Right atrium auricular region (tissue), 2 donors: ENCODE data around the gene PAX6. TPM values are rescaled to one million over a fixed set of nuclear protein-coding genes. Genes with fewer than 3 reads are reported as not detected.

Experiments
- DNase-seq: peaks from one replicate; pipeline ENCODE4 v3.0.0-alpha.2; 2019; ENCODE audit warnings: low spot score
- H3K27ac ChIP-seq, 2 donors: fragments of 200-600 bp; sonication (generic); 1 replicate in 1 of 2; 2 replicates in 1 of 2; pipeline ENCODE4 v1.5.1; 2016 to 2019
- H3K27me3 ChIP-seq, 2 donors: fragments of 200-600 bp; sonication (generic); one replicate each; pipeline versions ENCODE4 v1.5.1 to v1.6.0; 2017 to 2019
- H3K36me3 ChIP-seq: fragments of 200-600 bp; sonication (generic); one replicate; pipeline ENCODE4 v1.5.1; 2016
- H3K4me1 ChIP-seq, 2 donors: fragments of 200-600 bp; sonication (generic); one replicate each; pipeline versions ENCODE4 v1.5.1 to v1.6.0; 2017 to 2019
- H3K4me3 ChIP-seq, 2 donors: fragments of 200-600 bp; sonication (generic); 1 replicate in 1 of 2; 2 replicates in 1 of 2; pipeline ENCODE4 v1.5.1; 2017 to 2019; ENCODE audit warnings: mild to moderate bottlenecking in 1 of 2, moderate library complexity in 1 of 2
- H3K9me3 ChIP-seq, 2 donors: fragments of 200-600 bp; sonication (generic); one replicate each; pipeline ENCODE4 v1.5.1; 2019
- CTCF ChIP-seq, 2 donors: fragments of 200-600 bp; sonication (generic); IDR thresholded peaks; one replicate each; pipeline ENCODE4 v1.5.1; 2019; ENCODE audit warnings: antibody characterized with exemption in 2 of 2
- total RNA-seq, 2 donors: library from RNA; depleted of rRNA; stranded (reverse); fragments of >200 nt; gene quantifications; one replicate each; pipeline ENCODE4 v1.1.0, GENCODE V29; 2016

Gene PAX6
- not detected for total RNA-seq

- Histone ChIP-seq H3K27me3 (peaks cover 83 to 89% of the 10 kb centered on the region in 2 donors), H3K4me1 (peaks cover 0 to 69% of the 10 kb centered on the region in 2 donors), H3K4me3 (peak within 1 kb of the TSS; percentile 24 to 38), H3K27ac (no peak within 1 kb of the TSS), H3K36me3 (no peaks in the 10 kb centered on the region), H3K9me3 (no peaks in the 10 kb centered on the region)
- no peak for TF ChIP-seq CTCF (IDR thresholded peaks at IDR 0.05)
- DNase-seq: peak; percentile 60
Observed at GRCh38 chr11:31810779-31811647, at the start of gene PAX6. Gene PAX6 (minus strand): TSS chr11:31811322. CDS start chr11:31806411, 4,911 bp downstream.

- Histone ChIP-seq H3K9me3 (no peaks in the 10 kb centered on the region), H3K27ac (no peak overlapping the region), H3K4me3 (no peak overlapping the region), H3K27me3 (peaks cover 0 to 7% of the 10 kb centered on the region in 2 donors), H3K36me3 (no peaks in the 10 kb centered on the region), H3K4me1 (no peaks in the 10 kb centered on the region)
- TF ChIP-seq CTCF (IDR thresholded peaks at IDR 0.05): no peak
- DNase-seq: no peak
Observed at GRCh38 chr11:31860391-31860790, 49.3 kb upstream of the PAX6 start.

- no peak overlapping the region for H3K27ac ChIP-seq
- no peaks in the 10 kb centered on the region for H3K27me3 ChIP-seq
- H3K9me3 ChIP-seq: no peaks in the 10 kb centered on the region
- H3K4me3 ChIP-seq: no peak overlapping the region
- DNase-seq: no peak
- no peaks in the 10 kb centered on the region for H3K36me3 ChIP-seq
- no peak for TF ChIP-seq CTCF (IDR thresholded peaks at IDR 0.05)
- H3K4me1 ChIP-seq: no peaks in the 10 kb centered on the region
Observed at GRCh38 chr11:31856248-31856647, 45.1 kb upstream of the PAX6 start.

GRCh38 chr11:31855466-31855865, 44.3 kb upstream of the PAX6 start:
- TF ChIP-seq CTCF (IDR thresholded peaks at IDR 0.05): no peak
- Histone ChIP-seq H3K9me3 (no peaks in the 10 kb centered on the region), H3K27ac (no peak overlapping the region), H3K4me1 (no peaks in the 10 kb centered on the region), H3K36me3 (no peaks in the 10 kb centered on the region), H3K4me3 (no peak overlapping the region), H3K27me3 (no peaks in the 10 kb centered on the region)
- no peak for DNase-seq

- Histone ChIP-seq H3K36me3 (no peaks in the 10 kb centered on the region), H3K9me3 (no peaks in the 10 kb centered on the region), H3K27me3 (no peaks in the 10 kb centered on the region), H3K4me3 (no peak overlapping the region), H3K27ac (no peak overlapping the region), H3K4me1 (no peaks in the 10 kb centered on the region)
- no peak for DNase-seq
- TF ChIP-seq CTCF (IDR thresholded peaks at IDR 0.05): no peak
Observed at GRCh38 chr11:31850365-31850764, 39.2 kb upstream of the PAX6 start.
